GM12891 (cell line): Measurements from ENCODE around the gene IL22RA1.

Experiments used
- PAX5 ChIP-seq: IDR thresholded peaks from 2 replicates; pipeline ENCODE4 v1.6.1; 2011; ENCODE audit warnings: low read length, moderate library complexity, mild to moderate bottlenecking; ENCODE audit not compliant: insufficient read depth, severe bottlenecking
- POLR2A ChIP-seq: IDR thresholded peaks from 2 replicates; pipeline ENCODE4 v1.6.1; 2011; ENCODE audit warnings: low read depth, low read length, control low read depth
- POLR2AphosphoS5 ChIP-seq: IDR thresholded peaks from 2 replicates; pipeline ENCODE4 v1.6.1; 2011; ENCODE audit warnings: low read depth, low read length, control low read depth
- SPI1 ChIP-seq: IDR thresholded peaks from 2 replicates; pipeline ENCODE4 v1.6.1; 2011; ENCODE audit warnings: low read depth, low read length, control low read depth

DNA sequence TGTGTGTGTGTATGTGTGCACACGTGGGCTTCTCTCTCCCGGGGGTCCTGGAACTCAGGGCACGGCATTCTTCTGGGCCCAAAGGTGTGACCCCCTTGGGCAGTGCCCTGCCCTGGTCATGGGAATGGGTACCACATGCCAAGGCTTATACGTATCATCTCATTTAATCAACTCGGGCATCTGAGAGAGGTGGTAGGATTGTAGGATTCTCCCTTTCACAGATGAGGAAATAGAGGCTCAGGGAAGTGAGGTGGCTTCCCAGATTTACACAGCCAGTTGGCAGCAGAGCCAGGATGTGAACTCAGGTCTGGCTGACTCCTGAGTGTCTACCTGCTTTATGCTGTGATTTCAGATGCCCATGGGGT lies 46.2 kb downstream of the IL22RA1 start:
- TF ChIP-seq POLR2A (no peak), SPI1 (no peak), POLR2AphosphoS5 (no peak), PAX5 (no peak)
